HFFc6 (cell line): Measurements from ENCODE around the gene FCHSD2. TPM values are rescaled to one million over a fixed set of nuclear protein-coding genes. Genes with fewer than 3 reads are reported as not detected.
A peak's percentile ranks its signal among the peaks of the same experiment; 100 is the strongest.

ENCODE experiments used
- DNase-seq: peaks from one replicate; pipeline ENCODE4 v3.0.0-alpha.2; 2018
- H3K27ac Mint-ChIP-seq: 2 replicates; pipeline ENCODE4 v1.8.0; 2020; ENCODE audit warnings: mild to moderate bottlenecking, mixed read lengths
- H3K27me3 Mint-ChIP-seq: 2 replicates; pipeline ENCODE4 v1.8.0; 2021; ENCODE audit warnings: mild to moderate bottlenecking, moderate library complexity, mixed read lengths; ENCODE audit not compliant: insufficient read depth
- H3K36me3 Mint-ChIP-seq: 2 replicates; pipeline ENCODE4 v1.8.0; 2021; ENCODE audit warnings: low read depth, mixed read lengths
- H3K4me1 Mint-ChIP-seq: 2 replicates; pipeline ENCODE4 v1.8.0; 2020; ENCODE audit warnings: low read depth, mixed read lengths
- H3K4me3 Mint-ChIP-seq: 2 replicates; pipeline ENCODE4 v1.8.0; 2020; ENCODE audit warnings: mild to moderate bottlenecking, moderate library complexity, mixed read lengths
- H3K9me3 Mint-ChIP-seq: 2 replicates; pipeline ENCODE4 v1.8.0; 2020; ENCODE audit warnings: mild to moderate bottlenecking, mixed read lengths
- total RNA-seq, 6 experiments: library from RNA; stranded (reverse); fragmentation: NEBNext Ultra II Directional; extraction: Animal tissue kit (Norgen Biotek cat#: 25700); gene quantifications; 2 replicates in 1 of 6; 3 replicates in 5 of 6; pipeline ENCODE4 v1.2.3, GENCODE V29; 2021
- TF ChIP-seq, protein P1 (sequence below): fragments of 200-600 bp; sonication (generic); IDR thresholded peaks from 2 replicates; pipeline ENCODE4 v1.5.0; 2021; ENCODE audit warnings: antibody characterized with exemption, mild to moderate bottlenecking

FCHSD2 gene
- total RNA-seq, 6 experiments from 2014 or later, result 58.9 to 68.2 (median 65.0) TPM

DNA sequence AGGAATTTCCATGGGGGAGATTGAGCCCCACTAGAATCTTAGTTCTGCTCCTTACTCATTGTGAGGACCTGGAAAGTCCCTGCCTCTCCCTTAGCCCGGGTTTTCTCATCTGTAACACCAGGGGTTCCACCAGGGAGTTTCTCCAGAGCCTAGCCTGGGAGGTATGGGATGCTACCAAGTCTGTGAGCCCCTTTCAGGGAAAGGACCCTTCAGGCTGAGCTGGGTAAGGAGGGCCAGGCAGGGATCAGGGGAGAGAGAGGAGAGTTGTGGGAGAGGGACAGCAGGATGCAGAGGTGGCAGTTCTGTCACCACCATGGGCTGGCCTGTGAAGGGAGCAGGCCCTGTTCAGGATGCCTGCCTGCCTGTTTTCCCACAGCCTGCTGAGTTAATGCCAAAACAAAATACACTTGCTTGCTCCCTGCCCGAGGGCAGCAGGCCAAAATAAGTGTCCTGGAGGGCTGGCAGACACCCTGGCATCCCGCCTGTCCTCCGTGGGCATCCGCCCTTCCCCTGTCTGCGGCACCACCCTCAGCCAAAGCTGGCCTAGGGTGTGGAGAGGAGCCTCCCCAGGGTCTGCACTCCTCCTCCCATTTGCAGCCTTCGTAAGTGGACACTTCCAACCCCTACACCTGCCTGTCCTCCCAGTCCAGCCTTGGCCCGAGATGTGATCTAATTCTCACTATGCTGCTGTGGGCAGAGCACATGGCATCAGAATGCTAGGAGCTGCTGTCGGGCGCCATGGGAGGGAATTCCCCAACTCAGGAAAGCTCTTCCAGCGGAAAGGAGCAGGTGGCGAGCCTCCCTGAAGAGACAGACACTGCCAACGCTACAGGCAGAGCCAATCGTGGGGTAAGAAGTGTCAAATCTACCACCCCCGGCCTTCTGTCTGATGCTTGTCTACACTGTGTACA, 5.9 kb upstream of the FCHSD2 start:
- Mint-ChIP-seq H3K9me3 (no peaks in the 10 kb centered on the region), H3K27me3 (peaks cover 5% of the 10 kb centered on the region), H3K4me3 (no peak overlapping the region), H3K27ac (no peak overlapping the region), H3K36me3 (no peaks in the 10 kb centered on the region), H3K4me1 (peaks cover 17% of the 10 kb centered on the region)
- TF ChIP-seq, protein P1, sequence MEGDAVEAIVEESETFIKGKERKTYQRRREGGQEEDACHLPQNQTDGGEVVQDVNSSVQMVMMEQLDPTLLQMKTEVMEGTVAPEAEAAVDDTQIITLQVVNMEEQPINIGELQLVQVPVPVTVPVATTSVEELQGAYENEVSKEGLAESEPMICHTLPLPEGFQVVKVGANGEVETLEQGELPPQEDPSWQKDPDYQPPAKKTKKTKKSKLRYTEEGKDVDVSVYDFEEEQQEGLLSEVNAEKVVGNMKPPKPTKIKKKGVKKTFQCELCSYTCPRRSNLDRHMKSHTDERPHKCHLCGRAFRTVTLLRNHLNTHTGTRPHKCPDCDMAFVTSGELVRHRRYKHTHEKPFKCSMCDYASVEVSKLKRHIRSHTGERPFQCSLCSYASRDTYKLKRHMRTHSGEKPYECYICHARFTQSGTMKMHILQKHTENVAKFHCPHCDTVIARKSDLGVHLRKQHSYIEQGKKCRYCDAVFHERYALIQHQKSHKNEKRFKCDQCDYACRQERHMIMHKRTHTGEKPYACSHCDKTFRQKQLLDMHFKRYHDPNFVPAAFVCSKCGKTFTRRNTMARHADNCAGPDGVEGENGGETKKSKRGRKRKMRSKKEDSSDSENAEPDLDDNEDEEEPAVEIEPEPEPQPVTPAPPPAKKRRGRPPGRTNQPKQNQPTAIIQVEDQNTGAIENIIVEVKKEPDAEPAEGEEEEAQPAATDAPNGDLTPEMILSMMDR, result no peak
- no peak for DNase-seq

GRCh38 chr11:73145986-73146575, 4.0 kb upstream of the FCHSD2 start:
- Mint-ChIP-seq H3K27ac (no peak overlapping the region), H3K27me3 (peaks cover 5% of the 10 kb centered on the region; the same call in 1 of the 2 replicates), H3K4me1 (peaks cover 22% of the 10 kb centered on the region), H3K9me3 (no peaks in the 10 kb centered on the region), H3K36me3 (no peaks in the 10 kb centered on the region), H3K4me3 (no peak overlapping the region)
- TF ChIP-seq, protein P1, result no peak
- no peak for DNase-seq

DNA sequence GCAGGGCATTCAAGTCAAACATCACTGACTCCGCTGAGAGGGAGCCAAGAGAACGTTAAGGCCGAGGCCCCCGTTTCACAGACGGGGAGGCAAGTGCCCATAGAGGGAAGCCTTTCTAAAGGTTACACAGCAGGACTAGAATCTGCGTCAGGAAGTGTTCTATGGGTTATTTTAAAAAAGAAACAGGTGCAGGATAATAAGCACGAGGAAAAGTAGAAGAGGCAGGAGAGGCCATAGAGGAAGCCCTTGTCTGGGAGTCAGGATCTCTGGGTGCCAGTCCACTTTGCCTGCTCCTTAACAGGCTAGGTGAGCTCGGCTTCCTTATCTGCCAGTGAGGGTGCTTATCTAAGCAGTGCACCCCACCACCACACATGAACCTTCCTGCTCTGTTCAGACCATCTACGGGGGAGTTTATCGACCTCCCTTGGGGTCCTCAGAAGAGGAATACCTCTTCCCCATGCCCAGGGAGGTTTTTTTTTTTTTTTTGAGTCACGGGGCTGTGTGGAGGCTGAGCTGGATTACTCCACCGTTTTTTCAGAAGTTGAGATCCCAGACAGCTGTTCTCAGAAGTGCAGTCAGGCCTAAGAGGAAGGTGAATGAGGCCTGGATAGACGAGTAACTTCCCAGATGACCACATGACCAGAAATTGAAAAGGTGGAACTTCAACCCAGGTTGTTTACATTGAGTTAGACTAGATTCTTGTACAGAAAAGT, 1.2 kb upstream of the FCHSD2 start:
- Mint-ChIP-seq H3K4me1 (peaks cover 35% of the 10 kb centered on the region), H3K27ac (peak overlapping the region; percentile 98), H3K9me3 (no peaks in the 10 kb centered on the region), H3K27me3 (peaks cover 8% of the 10 kb centered on the region), H3K36me3 (peaks cover 14% of the 10 kb centered on the region), H3K4me3 (peak overlapping the region; percentile 96)
- TF ChIP-seq, protein P1, result no peak
- no peak for DNase-seq

DNA sequence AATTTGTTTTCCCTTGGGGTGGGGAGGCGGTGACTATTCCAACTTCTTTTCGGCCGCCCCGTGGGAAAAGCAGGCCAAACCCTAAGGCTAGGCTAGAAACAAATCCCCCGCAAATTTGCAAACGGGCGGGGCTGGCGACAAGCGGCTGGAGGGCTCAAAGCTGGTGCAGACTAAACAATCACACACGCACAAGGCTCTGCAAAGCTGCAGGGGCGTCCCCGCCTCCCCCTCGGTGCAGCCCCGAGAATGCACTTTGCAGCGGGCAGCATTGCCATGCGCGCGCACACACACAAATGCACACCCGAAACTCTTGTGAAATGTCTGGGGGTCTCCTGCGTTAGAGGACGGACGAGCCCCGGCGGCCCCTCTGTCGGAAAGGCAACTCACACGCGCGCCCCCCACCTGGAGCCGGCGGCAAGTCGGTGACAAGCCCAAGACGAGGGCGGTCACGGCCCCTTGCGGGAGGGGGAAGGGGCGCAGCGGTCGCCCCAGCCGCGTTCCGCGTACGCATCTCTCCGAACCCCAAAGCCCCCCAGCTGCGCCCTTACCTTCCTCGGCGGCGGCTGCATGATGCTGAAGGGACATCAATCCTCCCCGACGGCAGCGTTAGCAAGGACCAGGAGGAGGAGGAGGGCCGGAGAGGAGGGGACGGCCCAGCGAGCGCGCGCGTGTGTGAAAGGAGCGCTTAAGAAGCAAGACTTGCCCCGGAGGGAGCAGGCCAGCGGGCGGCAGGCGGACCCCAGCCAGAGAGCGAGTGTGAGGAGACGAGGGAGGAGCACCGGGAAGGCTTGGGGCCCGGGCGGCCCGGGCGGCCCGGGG, 600 bp downstream of the FCHSD2 start:
- H3K4me3 Mint-ChIP-seq, result peak overlapping the region; percentile 96
- DNase-seq, result peak; percentile 75
- TF ChIP-seq, protein P1, result no peak
- peaks cover 6% of the 10 kb centered on the region for H3K27me3 Mint-ChIP-seq
- H3K36me3 Mint-ChIP-seq, result peaks cover 30% of the 10 kb centered on the region
- H3K27ac Mint-ChIP-seq, result peak overlapping the region; percentile 77
- H3K9me3 Mint-ChIP-seq, result no peaks in the 10 kb centered on the region
- peaks cover 46% of the 10 kb centered on the region for H3K4me1 Mint-ChIP-seq

DNA sequence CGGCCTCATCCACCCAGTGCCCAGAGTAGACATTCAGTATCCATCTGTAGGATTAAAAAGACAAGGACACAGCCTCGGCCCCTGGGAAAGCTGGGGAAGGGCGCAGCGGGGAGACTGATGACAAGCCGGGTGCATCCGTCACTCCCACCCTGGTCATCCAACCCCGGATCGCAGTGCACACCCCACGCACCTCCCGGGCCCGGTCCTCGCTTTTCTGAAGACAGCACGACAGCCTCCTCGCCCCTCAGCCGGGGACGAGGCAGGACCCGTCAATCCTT, 1.1 kb downstream of the FCHSD2 start:
- peaks cover 35% of the 10 kb centered on the region for H3K36me3 Mint-ChIP-seq
- DNase-seq, result no peak
- peak overlapping the region; percentile 96 for H3K4me3 Mint-ChIP-seq
- peaks cover 3% of the 10 kb centered on the region for H3K27me3 Mint-ChIP-seq
- no peaks in the 10 kb centered on the region for H3K9me3 Mint-ChIP-seq
- H3K4me1 Mint-ChIP-seq, result peaks cover 46% of the 10 kb centered on the region
- TF ChIP-seq, protein P1, result no peak
- H3K27ac Mint-ChIP-seq, result peak overlapping the region; percentile 77
